HepG2 (cell line): ENCODE data around the gene MYO19. TPM values are rescaled to one million over a fixed set of nuclear protein-coding genes. Genes with fewer than 3 reads are reported as not detected.

ENCODE experiments used
- CREM ChIP-seq, 2 experiments: sonication (generic) in 1 of 2; formaldehyde crosslinking in 1 of 2; IDR thresholded peaks; 2 replicates each; pipeline versions ENCODE4 v1.4.0 to v1.6.1; 2016 to 2020; ENCODE audit warnings: antibody characterized with exemption in 1 of 2, mild to moderate bottlenecking in 1 of 2, missing genetic modification reagents in 1 of 2
- GATAD1 ChIP-seq: IDR thresholded peaks from 2 replicates; pipeline ENCODE4 v1.6.1; 2016; ENCODE audit warnings: missing genetic modification reagents, missing compliant biosample characterization
- HDAC2 ChIP-seq: sonication (generic); formaldehyde crosslinking; IDR thresholded peaks from 2 replicates; pipeline ENCODE4 v1.4.0; 2020; ENCODE audit warnings: missing genetic modification reagents
- HOXA5 ChIP-seq: sonication (generic); formaldehyde crosslinking; IDR thresholded peaks from 2 replicates; pipeline ENCODE4 v1.4.0; 2020; ENCODE audit warnings: missing genetic modification reagents
- MED1 ChIP-seq: sonication (generic); formaldehyde crosslinking; IDR thresholded peaks from 2 replicates; pipeline ENCODE4 v1.4.0; 2020; ENCODE audit warnings: missing genetic modification reagents
- SKIL ChIP-seq: sonication (generic); formaldehyde crosslinking; IDR thresholded peaks from 2 replicates; pipeline ENCODE4 v1.8.0; 2022; ENCODE audit warnings: missing genetic modification reagents, mild to moderate bottlenecking, moderate library complexity, borderline replicate concordance
- ZBED4 ChIP-seq: sonication (generic); formaldehyde crosslinking; IDR thresholded peaks from 2 replicates; pipeline ENCODE4 v1.4.0; 2020; ENCODE audit warnings: missing genetic modification reagents, borderline replicate concordance
- ZFP37 ChIP-seq: sonication (generic); formaldehyde crosslinking; IDR thresholded peaks from 2 replicates; pipeline ENCODE4 v1.4.0; 2020; ENCODE audit warnings: missing genetic modification reagents, borderline replicate concordance
- ZNF263 ChIP-seq: sonication (generic); formaldehyde crosslinking; IDR thresholded peaks from 2 replicates; pipeline ENCODE4 v1.4.0; 2020; ENCODE audit warnings: missing genetic modification reagents
- ZNF264 ChIP-seq: sonication (generic); formaldehyde crosslinking; IDR thresholded peaks from 2 replicates; pipeline ENCODE4 v1.4.0; 2020; ENCODE audit warnings: missing genetic modification reagents
- ZNF335 ChIP-seq: sonication (generic); formaldehyde crosslinking; IDR thresholded peaks from 2 replicates; pipeline ENCODE4 v1.4.0; 2020; ENCODE audit warnings: missing genetic modification reagents
- ZNF34 ChIP-seq: sonication (generic); formaldehyde crosslinking; IDR thresholded peaks from 2 replicates; pipeline ENCODE4 v1.4.0; 2020; ENCODE audit warnings: mild to moderate bottlenecking, missing genetic modification reagents, borderline replicate concordance
- ZNF407 ChIP-seq: sonication (generic); formaldehyde crosslinking; IDR thresholded peaks from one replicate; pipeline ENCODE4 v1.5.1; 2020; ENCODE audit warnings: mild to moderate bottlenecking, missing genetic modification reagents; ENCODE audit errors: not compliant biosample characterization
- ZNF777 ChIP-seq: sonication (generic); formaldehyde crosslinking; IDR thresholded peaks from 2 replicates; pipeline ENCODE4 v1.4.0; 2020; ENCODE audit warnings: missing genetic modification reagents
- polyA plus RNA-seq, 8 experiments: library from polyadenylated mRNA; depleted of rRNA in 3 of 8; stranded (reverse) in 7 of 8; unstranded in 1 of 8; fragments of >200 nt; fragmentation: Illumina TruSeq in 4 of 8; extraction: Trizol in 4 of 8; gene quantifications; 2 replicates each; pipeline versions ENCODE4 v1.2.1 to v1.2.3, GENCODE V29; 2011 to 2016; ENCODE audit warnings: low read depth in 4 of 8, missing spikeins in 1 of 8, mixed read lengths in 1 of 8; ENCODE audit not compliant: insufficient read depth in 1 of 8
- total RNA-seq, 5 experiments: library from RNA; depleted of rRNA; stranded (reverse); fragments of >200 nt; fragmentation: Illumina TruSeq; extraction: Trizol; gene quantifications; 2 replicates each; pipeline ENCODE4 v1.2.3, GENCODE V29; 2016; ENCODE audit warnings: low read depth in 1 of 5

MYO19 gene
- total and polyA plus RNA-seq, 2 of the 13 experiments (the other 11 are each of a cell fraction or from before 2014, with no cell fraction given): 75.7 to 82.3 TPM

GRCh38 chr17:36463916-36464764, 70.5 kb downstream of the MYO19 start (continued):
- TF ChIP-seq ZNF264 (CRISPR knock-in tag) (0 out of 2 replicates have a peak, but pooled peaks have one; percentile 61), MED1 (CRISPR knock-in tag) (0 out of 2 replicates have a peak, but pooled peaks have one; percentile 22), HOXA5 (peak; percentile 76), CREM (IDR thresholded peaks at IDR 0.05) (no peak), CREM (CRISPR knock-in tag; IDR thresholded peaks at IDR 0.05) (no peak), ZNF34 (CRISPR knock-in tag) (no peak), ZNF335 (peak; percentile 64; the same call in 1 of the 2 replicates), HDAC2 (CRISPR knock-in tag) (peak; percentile 39; the same call in 1 of the 2 replicates), ZNF777 (CRISPR knock-in tag) (0 out of 2 replicates have a peak, but pooled peaks have one; percentile 38), GATAD1 (CRISPR knock-in tag) (no peak), ZNF407 (no peak), ZFP37 (CRISPR knock-in tag) (0 out of 2 replicates have a peak, but pooled peaks have one; percentile 55), ZNF263 (CRISPR knock-in tag) (0 out of 2 replicates have a peak, but pooled peaks have one; percentile 19), SKIL (CRISPR knock-in tag) (no peak), ZBED4 (CRISPR knock-in tag) (0 out of 2 replicates have a peak, but pooled peaks have one; percentile 57)
